Right hindlimb (tissue), 1 donor: ENCODE results near the gene RPL3.
"Not testable (repeated sequence)": the region's sequence is repeated elsewhere in the genome, so short reads cannot be mapped to it uniquely, and the experiment has no call there.

ENCODE experiments used
- DNase-seq: peaks from one replicate; pipeline ENCODE4 v3.0.0-alpha.2; 2018

The RPL3 gene

GRCh38 chr22:39350757-39351688, 31.6 kb upstream of the RPL3 start:
- no peak for DNase-seq

- DNase-seq, result peak; percentile 43
Measured at GRCh38 chr22:39349967-39350726, 30.7 kb upstream of the RPL3 start, which contains the start of gene SYNGR1. Gene SYNGR1 (plus strand): TSS chr22:39349991. CDS start chr22:39350011, 20 bp downstream.

- peak; percentile 63 for DNase-seq
Measured at GRCh38 chr22:39349506-39349966, 30.1 kb upstream of the RPL3 start.

GRCh38 chr22:39348909-39349505, 29.6 kb upstream of the RPL3 start:
- peak; percentile 62 for DNase-seq

- no peak for DNase-seq
Measured at GRCh38 chr22:39345231-39345630, 25.8 kb upstream of the RPL3 start.

- no peak for DNase-seq
Measured at GRCh38 chr22:39344046-39344390, 24.6 kb upstream of the RPL3 start.

- DNase-seq, result peak; percentile 70
Measured at GRCh38 chr22:39343259-39344045, 24.0 kb upstream of the RPL3 start.

GRCh38 chr22:39341179-39341578, 21.8 kb upstream of the RPL3 start:
- DNase-seq, result no peak

GRCh38 chr22:39339775-39340174, 20.4 kb upstream of the RPL3 start:
- DNase-seq, result not testable (repeated sequence)

- no peak for DNase-seq
Measured at GRCh38 chr22:39336411-39336810, 17.0 kb upstream of the RPL3 start.

- DNase-seq, result no peak
Measured at GRCh38 chr22:39332441-39333064, 13.1 kb upstream of the RPL3 start.

GRCh38 chr22:39330553-39330952, 11.1 kb upstream of the RPL3 start:
- not testable (repeated sequence) for DNase-seq

- DNase-seq, result no peak
Measured at GRCh38 chr22:39327995-39328754, 8.8 kb upstream of the RPL3 start.

- no peak for DNase-seq
Measured at GRCh38 chr22:39325392-39325932, 6.0 kb upstream of the RPL3 start.

GRCh38 chr22:39320616-39321029, 1.2 kb upstream of the RPL3 start:
- DNase-seq, result not testable (repeated sequence)

GRCh38 chr22:39318507-39319283, 728 bp downstream of the RPL3 start:
- no peak for DNase-seq

GRCh38 chr22:39317775-39318506, 1.5 kb downstream of the RPL3 start:
- DNase-seq, result no peak

GRCh38 chr22:39317084-39317774, 2.2 kb downstream of the RPL3 start:
- no peak for DNase-seq
